HG03025 (cell line): ENCODE measurements around the gene CRHR2.

Experiments
- ATAC-seq: cut with Tn5 transposase; IDR thresholded peaks from one replicate; pipeline ENCODE4 v1.9.1; 2021; ENCODE audit warnings: mild to moderate bottlenecking, moderate library complexity; ENCODE audit not compliant: unreplicated experiment, low FRiP score

Gene CRHR2

GRCh38 chr7:30634193-30634626 lies 48.0 kb downstream of the CRHR2 start:
- no peak for ATAC-seq

DNA sequence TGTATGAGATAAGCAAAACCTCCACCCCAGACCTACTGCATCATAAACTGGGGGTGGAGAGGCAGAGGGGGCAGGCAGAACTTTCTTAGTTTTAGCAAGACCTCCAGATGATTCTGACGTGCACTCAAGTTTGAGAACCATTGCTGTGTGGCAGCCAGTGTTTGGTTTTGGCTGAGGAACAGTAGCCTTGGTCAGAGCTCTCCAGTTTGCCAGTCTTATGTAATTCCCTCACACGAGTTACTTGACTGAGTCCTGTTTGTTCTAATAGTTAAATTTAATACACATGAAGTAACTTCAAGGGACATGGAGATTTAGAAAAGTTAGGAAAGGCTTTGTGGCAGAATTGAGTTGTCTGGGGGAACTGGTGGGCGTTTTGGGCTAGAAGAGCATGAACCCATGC lies 49.0 kb downstream of the CRHR2 start:
- no peak for ATAC-seq

DNA sequence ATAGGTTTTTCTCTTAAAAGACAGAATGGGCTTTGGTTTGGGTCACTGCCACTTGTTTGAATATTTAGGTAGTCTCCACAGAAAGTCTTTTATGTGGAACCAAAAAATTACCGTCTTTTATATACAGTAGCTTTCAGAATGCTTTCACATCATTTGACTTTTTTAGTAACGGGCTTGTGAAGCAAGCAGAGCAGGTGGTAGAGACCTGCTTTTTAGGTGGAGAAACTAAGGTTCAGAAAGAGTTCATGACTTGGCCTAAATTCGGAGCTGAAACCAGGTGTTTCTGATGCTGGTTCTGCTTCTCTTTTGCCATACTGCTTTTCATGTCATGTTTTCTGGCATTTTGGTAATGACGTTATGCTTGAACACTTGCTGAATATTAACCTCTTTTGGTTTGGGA lies 51.3 kb downstream of the CRHR2 start:
- ATAC-seq, result peak; percentile 82

- ATAC-seq, result no peak
These were observed 55.2 kb downstream of the CRHR2 start for GRCh38 chr7:30627026-30627425.

GRCh38 chr7:30625283-30625682 lies 57.0 kb downstream of the CRHR2 start:
- ATAC-seq, result no peak

GRCh38 chr7:30618961-30619360 lies 63.3 kb downstream of the CRHR2 start:
- no peak for ATAC-seq

GRCh38 chr7:30618080-30618676 lies 64.1 kb downstream of the CRHR2 start:
- ATAC-seq, result no peak

DNA sequence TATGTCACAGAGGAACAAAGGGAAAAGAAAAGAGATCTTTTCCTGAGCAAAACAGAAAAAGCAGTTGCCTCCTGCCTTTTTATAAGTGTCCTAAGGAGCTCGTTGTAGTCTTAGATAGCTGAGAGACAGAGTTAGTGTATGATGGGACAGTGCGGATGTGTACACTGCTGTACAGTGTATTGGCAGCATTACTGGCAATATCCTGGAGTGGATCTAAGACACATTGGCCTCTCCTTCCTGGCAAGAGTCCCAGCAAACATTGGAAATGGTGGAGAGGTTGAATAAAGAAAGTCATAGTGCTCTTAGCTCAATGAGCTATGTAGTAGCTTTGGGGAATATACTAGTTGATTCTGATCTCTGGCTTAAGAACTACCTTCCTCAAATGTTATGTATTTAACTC lies 64.9 kb downstream of the CRHR2 start:
- ATAC-seq, result no peak

GRCh38 chr7:30616318-30616717 lies 65.9 kb downstream of the CRHR2 start:
- no peak for ATAC-seq

GRCh38 chr7:30613366-30614325 lies 68.6 kb downstream of the CRHR2 start:
- no peak for ATAC-seq

DNA sequence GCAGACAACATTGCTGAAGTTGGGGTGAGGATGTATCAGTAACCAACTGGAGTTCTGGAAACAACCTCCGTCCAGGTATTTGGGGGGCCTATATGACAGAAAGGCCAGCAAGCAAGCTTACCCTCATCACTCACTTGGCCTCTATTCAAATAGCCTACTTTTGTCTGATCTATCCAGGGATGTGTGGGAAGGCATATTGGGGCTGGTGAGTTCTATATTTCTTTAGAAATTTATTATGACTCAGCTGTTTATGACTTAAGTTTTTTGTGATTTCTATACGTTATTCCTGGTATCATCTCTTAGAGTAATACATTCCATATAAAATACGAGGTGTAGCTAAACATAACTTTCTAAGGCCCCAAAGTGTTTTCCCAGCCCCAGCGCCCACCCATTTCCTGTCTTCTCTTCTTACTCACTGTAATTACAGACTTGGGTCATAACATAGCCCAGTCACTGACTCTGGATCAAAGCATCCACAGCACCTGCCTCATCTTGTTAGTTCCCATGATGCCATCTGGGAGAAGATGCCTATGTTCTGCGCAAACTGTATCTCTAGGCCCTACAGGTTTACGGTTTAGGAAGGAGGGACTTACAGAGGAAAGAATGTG lies 69.5 kb downstream of the CRHR2 start:
- no peak for ATAC-seq

GRCh38 chr7:30605832-30606231 lies 76.4 kb downstream of the CRHR2 start:
- no peak for ATAC-seq

GRCh38 chr7:30604901-30605300 lies 77.4 kb downstream of the CRHR2 start:
- no peak for ATAC-seq
